Endothelial cell of umbilical vein (primary cell): ENCODE results near the gene ZNF586. TPM values are rescaled to one million over a fixed set of nuclear protein-coding genes. Genes with fewer than 3 reads are reported as not detected.

Experiments used
- BruUV-seq: library from RNA; stranded (reverse); fragments of 400-500 nt; replicated peaks from 2 replicates; lab custom pipeline; 2021; lab: Mats Ljungman, UMichigan
- CTCF ChIA-PET: fragments of 300-600, 350-600 bp; sonication (Branson Sonifier 250); formaldehyde crosslinking; loops from one replicate; lab custom pipeline; 2021; ENCODE audit warnings: antibody characterized with exemption, inconsistent platforms; lab: Charles Lee
- POLR2A ChIA-PET: fragments of 300-600, 350-600 bp; sonication (Branson Sonifier 250); formaldehyde crosslinking; loops from one replicate; lab custom pipeline; 2021; ENCODE audit warnings: antibody characterized with exemption, inconsistent platforms; lab: Charles Lee
- DNase-seq: peaks from one replicate; pipeline ENCODE4 v3.0.0-alpha.2; 2011; ENCODE audit warnings: low read depth, low spot score
- FAIRE-seq: peaks from 2 replicates; lab custom pipeline; 2011; peaks lifted over from hg19 to GRCh38; lab: Jason Lieb, UNC
- H2AFZ ChIP-seq: 2 replicates; pipeline ENCODE4 v1.6.0; 2012; ENCODE audit warnings: low read depth, low read length, control low read depth, inconsistent platforms
- H3K27ac ChIP-seq: 2 replicates; pipeline ENCODE4 v1.5.1; 2011; ENCODE audit warnings: low read depth, mild to moderate bottlenecking, control low read depth, low read length, moderate library complexity; ENCODE audit not compliant: insufficient read depth
- H3K27me3 ChIP-seq, 2 experiments: 2 replicates each; pipeline versions ENCODE4 v1.6.0 to v1.6.1; 2011; ENCODE audit warnings: low read length in 2 of 2, mixed read lengths in 1 of 2; ENCODE audit not compliant: control insufficient read depth in 2 of 2, insufficient read depth in 2 of 2
- H3K36me3 ChIP-seq, 2 experiments: 2 replicates in 1 of 2; 3 replicates in 1 of 2; pipeline ENCODE4 v1.5.1; 2011; ENCODE audit warnings: low read length in 2 of 2, mild to moderate bottlenecking in 1 of 2, moderate library complexity in 1 of 2; ENCODE audit not compliant: control insufficient read depth in 2 of 2, insufficient read depth in 2 of 2; ENCODE audit errors: extremely low read depth in 1 of 2
- H3K4me1 ChIP-seq: 3 replicates; pipeline ENCODE4 v1.5.1; 2011; ENCODE audit warnings: mild to moderate bottlenecking, low read length; ENCODE audit not compliant: control insufficient read depth, insufficient read depth; ENCODE audit errors: extremely low read depth
- H3K4me2 ChIP-seq: 2 replicates; pipeline ENCODE4 v1.6.1; 2011; ENCODE audit warnings: low read length, control low read depth, mixed read lengths; ENCODE audit not compliant: insufficient read depth
- H3K4me3 ChIP-seq, 3 experiments: fragments of 200-600 bp in 1 of 3; sonication (generic), shearing (Covaris generic) in 1 of 3; replicated peaks in 1 of 3; 2 replicates each; pipeline ENCODE4 v1.5.1; 2011 to 2016; ENCODE audit warnings: control low read depth in 3 of 3, low read length in 3 of 3, mild to moderate bottlenecking in 2 of 3, inconsistent platforms in 1 of 3, low read depth in 1 of 3, moderate library complexity in 1 of 3; ENCODE audit not compliant: insufficient read depth in 1 of 3
- H3K79me2 ChIP-seq: 2 replicates; pipeline ENCODE4 v1.6.0; 2012; ENCODE audit warnings: low read length, inconsistent platforms; ENCODE audit not compliant: control insufficient read depth, insufficient read depth
- H3K9ac ChIP-seq: replicated peaks from 2 replicates; pipeline ENCODE3; 2011; ENCODE audit warnings: low read length, control low read depth; ENCODE audit not compliant: insufficient read depth; ENCODE audit errors: extremely low read depth
- H3K9me1 ChIP-seq: replicated peaks from 3 replicates; pipeline ENCODE4 v1.6.0; 2011; ENCODE audit warnings: mild to moderate bottlenecking, low read length; ENCODE audit not compliant: control insufficient read depth, insufficient read depth; ENCODE audit errors: extremely low read depth
- H3K9me3 ChIP-seq: replicated peaks from 2 replicates; pipeline ENCODE4 v1.5.1; 2012; ENCODE audit warnings: low read length, inconsistent platforms; ENCODE audit not compliant: control insufficient read depth, insufficient read depth
- H4K20me1 ChIP-seq: replicated peaks from 2 replicates; pipeline ENCODE3; 2011; ENCODE audit warnings: mild to moderate bottlenecking, low read length; ENCODE audit not compliant: control insufficient read depth, insufficient read depth; ENCODE audit errors: extremely low read depth
- EZH2 ChIP-seq: IDR thresholded peaks from 2 replicates; pipeline ENCODE4 v1.6.1; 2012; ENCODE audit warnings: borderline replicate concordance, low read depth, mild to moderate bottlenecking, moderate library complexity, low read length, inconsistent platforms; ENCODE audit not compliant: severe bottlenecking
- FOS ChIP-seq: IDR thresholded peaks from 2 replicates; pipeline ENCODE4 v1.6.1; 2011; ENCODE audit warnings: mild to moderate bottlenecking, low read length, moderate library complexity, borderline replicate concordance; ENCODE audit not compliant: insufficient read depth
- GATA2 ChIP-seq: IDR thresholded peaks from 2 replicates; pipeline ENCODE4 v1.7.0; 2011; ENCODE audit warnings: low read depth, mild to moderate bottlenecking, moderate library complexity, mixed read lengths, low read length; ENCODE audit not compliant: insufficient read length, insufficient read depth
- JUN ChIP-seq: IDR thresholded peaks from 2 replicates; pipeline ENCODE4 v1.6.1; 2011; ENCODE audit warnings: borderline replicate concordance, low read depth; ENCODE audit not compliant: insufficient read length, insufficient read depth
- MYC ChIP-seq: IDR thresholded peaks from one replicate; pipeline ENCODE4 v1.6.1; 2011; ENCODE audit warnings: mild to moderate bottlenecking, low read depth, low read length
- POLR2A ChIP-seq: IDR thresholded peaks from 2 replicates; pipeline ENCODE4 v1.6.1; 2012; ENCODE audit warnings: low read depth, mild to moderate bottlenecking, control low read depth, low read length
- POLR2AphosphoS5 ChIP-seq: IDR thresholded peaks from 2 replicates; pipeline ENCODE4 v1.6.1; 2012; ENCODE audit warnings: low read depth, mild to moderate bottlenecking, control low read depth, low read length, moderate library complexity; ENCODE audit not compliant: insufficient read depth
- dilution Hi-C: fragments of 300-500 bp; cut with MboI; formaldehyde crosslinking; loops from one replicate; pipeline ENCODE4 v1.15.0; 2019; ENCODE audit warnings: low sequenced_read_pairs; ENCODE audit not compliant: extremely low pct_ligation_motif_present
- intact Hi-C: fragments of 100-400 bp; cut with micrococcal nuclease; formaldehyde crosslinking; loops from one replicate; pipeline ENCODE4 v1.10.0; 2022
- polyA plus RNA-seq, 4 experiments: library from polyadenylated mRNA; depleted of rRNA in 3 of 4; stranded (reverse) in 3 of 4; unstranded in 1 of 4; fragments of >200 nt; gene quantifications; 2 replicates each; pipeline versions ENCODE4 v1.2.1 to v1.2.3, GENCODE V29; 2011 to 2012; ENCODE audit warnings: missing spikeins in 1 of 4
- total RNA-seq: library from RNA; stranded (reverse); gene quantifications from 2 replicates; pipeline ENCODE4 v1.2.3, GENCODE V29; 2021
- TF ChIP-seq, protein P1 (sequence below): IDR thresholded peaks from 2 replicates; pipeline ENCODE4 v1.6.1; 2011; ENCODE audit not compliant: insufficient read depth, insufficient read length
- TF ChIP-seq, protein P2 (sequence below), 2 donors: IDR thresholded peaks; 1 replicate in 1 of 2; 2 replicates in 1 of 2; pipeline ENCODE4 v1.5.1; 2011; ENCODE audit warnings: low read length in 2 of 2, mild to moderate bottlenecking in 2 of 2, moderate library complexity in 2 of 2, control low read depth in 1 of 2, inconsistent platforms in 1 of 2, low read depth in 1 of 2; ENCODE audit not compliant: insufficient read depth in 1 of 2; ENCODE audit errors: extremely low read depth in 1 of 2

Gene ZNF586
- total and polyA plus RNA-seq, 2 donors (not counting 3 experiments of a cell fraction or from before 2014, with no cell fraction given): 6.0 to 14.7 TPM

DNA sequence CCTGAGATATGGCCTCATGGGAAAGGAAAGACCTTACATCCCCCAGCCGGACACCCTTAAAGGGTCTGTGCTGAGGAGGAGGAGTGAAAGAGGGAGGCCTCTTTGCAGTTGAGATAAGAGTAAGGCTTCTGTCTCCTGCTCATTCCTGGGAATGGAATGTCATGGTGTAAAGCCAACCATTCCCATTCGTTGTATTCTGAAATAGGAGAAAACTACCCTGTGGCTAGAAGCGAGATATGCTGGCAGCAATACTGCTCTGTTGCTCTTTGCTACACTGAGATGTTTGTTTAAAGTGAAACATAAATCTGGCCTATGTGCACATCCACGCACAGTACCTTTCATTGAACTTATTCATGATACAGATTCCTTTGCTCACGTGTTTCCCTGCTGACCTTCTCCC lies 59.8 kb downstream of the ZNF586 start:
- TF ChIP-seq, protein P1, sequence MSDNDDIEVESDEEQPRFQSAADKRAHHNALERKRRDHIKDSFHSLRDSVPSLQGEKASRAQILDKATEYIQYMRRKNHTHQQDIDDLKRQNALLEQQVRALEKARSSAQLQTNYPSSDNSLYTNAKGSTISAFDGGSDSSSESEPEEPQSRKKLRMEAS: no peak
- TF ChIP-seq, protein P2, sequence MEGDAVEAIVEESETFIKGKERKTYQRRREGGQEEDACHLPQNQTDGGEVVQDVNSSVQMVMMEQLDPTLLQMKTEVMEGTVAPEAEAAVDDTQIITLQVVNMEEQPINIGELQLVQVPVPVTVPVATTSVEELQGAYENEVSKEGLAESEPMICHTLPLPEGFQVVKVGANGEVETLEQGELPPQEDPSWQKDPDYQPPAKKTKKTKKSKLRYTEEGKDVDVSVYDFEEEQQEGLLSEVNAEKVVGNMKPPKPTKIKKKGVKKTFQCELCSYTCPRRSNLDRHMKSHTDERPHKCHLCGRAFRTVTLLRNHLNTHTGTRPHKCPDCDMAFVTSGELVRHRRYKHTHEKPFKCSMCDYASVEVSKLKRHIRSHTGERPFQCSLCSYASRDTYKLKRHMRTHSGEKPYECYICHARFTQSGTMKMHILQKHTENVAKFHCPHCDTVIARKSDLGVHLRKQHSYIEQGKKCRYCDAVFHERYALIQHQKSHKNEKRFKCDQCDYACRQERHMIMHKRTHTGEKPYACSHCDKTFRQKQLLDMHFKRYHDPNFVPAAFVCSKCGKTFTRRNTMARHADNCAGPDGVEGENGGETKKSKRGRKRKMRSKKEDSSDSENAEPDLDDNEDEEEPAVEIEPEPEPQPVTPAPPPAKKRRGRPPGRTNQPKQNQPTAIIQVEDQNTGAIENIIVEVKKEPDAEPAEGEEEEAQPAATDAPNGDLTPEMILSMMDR (IDR thresholded peaks at IDR 0.05; ENCODE audit: extremely low read depth in 1 of 2, insufficient read depth in 1 of 2, low read depth in 1 of 2, low read length in 2 of 2): no peak
- no peak for TF ChIP-seq FOS
- no peak for TF ChIP-seq POLR2A
- TF ChIP-seq MYC: no peak
- TF ChIP-seq POLR2AphosphoS5: no peak
- TF ChIP-seq EZH2: no peak
- TF ChIP-seq JUN: no peak
- TF ChIP-seq GATA2: no peak
- no peaks in the 10 kb centered on the region for H4K20me1 ChIP-seq
- ChIA-PET CTCF (no interaction called here), POLR2A (no interaction called here)
- no peak for DNase-seq
- FAIRE-seq: no peak
- H3K4me2 ChIP-seq: no peak overlapping the region
- peaks cover 54% of the 10 kb centered on the region for H3K79me2 ChIP-seq
- H3K27me3 ChIP-seq: no peaks in the 10 kb centered on the region
- no peak overlapping the region for H3K4me3 ChIP-seq
- no peak overlapping the region for H3K27ac ChIP-seq
- intact Hi-C loops: no loop called here
- no TSS peak for BruUV-seq
- dilution Hi-C loops: no loop called here
- peaks cover 3% of the 10 kb centered on the region for H3K4me1 ChIP-seq
- no peak overlapping the region for H3K9ac ChIP-seq
- no peaks in the 10 kb centered on the region for H3K36me3 ChIP-seq
- no peak overlapping the region for H2AFZ ChIP-seq
- H3K9me3 ChIP-seq: no peaks in the 10 kb centered on the region
- H3K9me1 ChIP-seq: no peaks in the 10 kb centered on the region
